Neuron (in vitro differentiated cells): Measurements from ENCODE around the gene PDE3B.
"Not testable (repeated sequence)": the region's sequence is repeated elsewhere in the genome, so short reads cannot be mapped to it uniquely, and the experiment has no call there.

Source experiments
- H2AFZ ChIP-seq: one replicate; pipeline ENCODE4 v1.6.1; 2013; ENCODE audit warnings: low read depth, mild to moderate bottlenecking, inconsistent platforms, low read length, moderate library complexity
- H3K27me3 ChIP-seq: one replicate; pipeline ENCODE4 v1.6.1; 2013; ENCODE audit warnings: low read length; ENCODE audit not compliant: insufficient read depth
- H3K36me3 ChIP-seq: one replicate; pipeline ENCODE4 v1.6.1; 2013; ENCODE audit warnings: low read length; ENCODE audit not compliant: insufficient read depth
- H3K4me1 ChIP-seq: one replicate; pipeline ENCODE4 v1.6.1; 2013; ENCODE audit warnings: low read length; ENCODE audit not compliant: insufficient read depth
- H3K4me3 ChIP-seq: 2 replicates; pipeline ENCODE4 v1.5.1; 2013; ENCODE audit warnings: mild to moderate bottlenecking, low read length, moderate library complexity
- H3K9me3 ChIP-seq: one replicate; pipeline ENCODE4 v1.6.1; 2013; ENCODE audit warnings: low read length

The PDE3B gene

DNA sequence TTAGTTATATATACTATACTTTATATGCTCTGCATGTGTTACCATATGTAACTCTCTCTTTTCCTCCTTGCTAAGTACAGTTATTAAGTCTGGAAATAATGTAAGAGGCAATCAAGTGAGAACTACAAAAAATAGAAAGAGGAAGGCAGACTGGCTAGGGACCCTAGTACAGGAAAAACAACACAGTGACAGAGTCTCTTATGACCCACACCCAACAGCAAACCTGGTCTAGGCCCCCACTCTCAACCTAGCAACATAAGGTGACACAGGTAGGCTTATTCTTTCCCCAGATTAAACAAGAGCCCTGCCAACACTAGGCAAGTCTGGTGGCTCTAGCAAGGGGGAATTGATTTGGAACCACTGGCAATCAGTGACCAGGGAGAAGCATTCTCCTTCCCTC, 132.3 kb downstream of the PDE3B start:
- Histone ChIP-seq H3K4me1 (no peaks in the 10 kb centered on the region), H2AFZ (no peak overlapping the region), H3K36me3 (no peaks in the 10 kb centered on the region), H3K27me3 (no peaks in the 10 kb centered on the region), H3K4me3 (no peak overlapping the region), H3K9me3 (peaks cover 7% of the 10 kb centered on the region)

GRCh38 chr11:14778460-14778859, 134.9 kb downstream of the PDE3B start:
- H3K4me3 ChIP-seq, H3K36me3 ChIP-seq, H2AFZ ChIP-seq, H3K9me3 ChIP-seq, H3K27me3 ChIP-seq, H3K4me1 ChIP-seq: not testable (repeated sequence)

GRCh38 chr11:14783788-14784187, 140.2 kb downstream of the PDE3B start:
- H2AFZ ChIP-seq = no peak overlapping the region
- no peak overlapping the region for H3K4me3 ChIP-seq
- peaks cover 2% of the 10 kb centered on the region for H3K9me3 ChIP-seq
- no peaks in the 10 kb centered on the region for H3K36me3 ChIP-seq
- H3K4me1 ChIP-seq = no peaks in the 10 kb centered on the region
- H3K27me3 ChIP-seq = no peaks in the 10 kb centered on the region

DNA sequence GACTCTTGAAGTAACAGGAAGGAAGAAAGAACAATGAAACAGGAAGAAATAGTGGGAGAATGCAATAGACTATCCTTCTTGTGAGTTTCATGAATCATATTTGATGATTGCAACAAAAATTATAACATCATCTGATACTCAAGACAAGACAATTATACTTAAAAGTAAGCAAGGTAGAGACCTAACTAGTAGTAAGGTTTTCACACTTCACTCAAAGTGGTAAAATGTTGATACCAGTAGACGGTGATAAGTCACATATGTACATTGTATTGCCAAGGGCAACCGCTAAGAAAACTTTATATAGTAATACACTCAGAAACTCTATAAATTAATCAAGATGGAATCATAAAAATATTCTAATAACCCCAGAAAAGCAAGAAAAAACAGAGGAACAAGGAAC, 140.6 kb downstream of the PDE3B start:
- Histone ChIP-seq H3K27me3 (no peaks in the 10 kb centered on the region), H2AFZ (no peak overlapping the region), H3K4me1 (no peaks in the 10 kb centered on the region), H3K4me3 (no peak overlapping the region), H3K9me3 (peaks cover 2% of the 10 kb centered on the region), H3K36me3 (no peaks in the 10 kb centered on the region)

DNA sequence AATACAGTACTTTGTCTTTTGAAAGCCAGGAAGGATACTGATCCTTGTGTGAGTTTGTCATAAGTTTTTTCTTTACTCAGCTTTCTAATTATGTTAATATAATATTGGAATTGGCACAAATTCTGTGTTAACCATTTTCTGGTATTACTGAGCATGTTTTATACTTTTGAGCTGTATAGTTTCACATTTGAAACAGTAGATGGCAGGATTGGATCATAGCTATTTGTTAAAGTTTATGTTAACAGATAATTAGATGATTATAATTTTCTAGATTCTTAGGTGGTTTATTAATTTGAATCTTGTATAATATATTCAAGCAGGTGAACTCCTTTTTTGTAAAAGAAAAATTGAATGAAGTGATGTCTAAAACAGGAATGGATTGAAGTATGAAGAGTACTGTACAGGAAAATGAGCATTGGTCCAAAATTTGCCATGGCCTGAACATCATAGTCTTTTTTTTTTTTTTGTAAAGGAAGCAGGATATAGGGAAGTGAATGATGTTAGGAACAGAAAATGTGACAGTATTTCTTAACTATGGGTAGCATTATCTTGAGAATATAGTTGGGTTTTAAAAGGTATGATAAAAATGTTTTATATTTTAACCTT, 146.4 kb downstream of the PDE3B start:
- Histone ChIP-seq H2AFZ (no peak overlapping the region), H3K4me3 (no peak overlapping the region), H3K4me1 (no peaks in the 10 kb centered on the region)

GRCh38 chr11:14793546-14793945, 149.9 kb downstream of the PDE3B start:
- H2AFZ ChIP-seq = no peak overlapping the region
- no peaks in the 10 kb centered on the region for H3K4me1 ChIP-seq
- H3K9me3 ChIP-seq = no peaks in the 10 kb centered on the region
- no peak overlapping the region for H3K4me3 ChIP-seq
- no peaks in the 10 kb centered on the region for H3K27me3 ChIP-seq
- H3K36me3 ChIP-seq = no peaks in the 10 kb centered on the region

More for the DNA sequence above, 146.4 kb downstream of the PDE3B start:
- H3K27me3 ChIP-seq = no peaks in the 10 kb centered on the region
- no peaks in the 10 kb centered on the region for H3K9me3 ChIP-seq
- no peaks in the 10 kb centered on the region for H3K36me3 ChIP-seq

GRCh38 chr11:14796028-14796427, 152.4 kb downstream of the PDE3B start:
- not testable (repeated sequence) for H3K4me3 ChIP-seq, H3K36me3 ChIP-seq, H3K4me1 ChIP-seq, H3K9me3 ChIP-seq, H3K27me3 ChIP-seq, H2AFZ ChIP-seq

- no peak overlapping the region for H3K4me3 ChIP-seq
- H3K27me3 ChIP-seq = no peaks in the 10 kb centered on the region
- H3K4me1 ChIP-seq = no peaks in the 10 kb centered on the region
- H3K9me3 ChIP-seq = no peaks in the 10 kb centered on the region
- no peak overlapping the region for H2AFZ ChIP-seq
- H3K36me3 ChIP-seq = peaks cover 10% of the 10 kb centered on the region
Measured at GRCh38 chr11:14803846-14804245, 160.2 kb downstream of the PDE3B start.

DNA sequence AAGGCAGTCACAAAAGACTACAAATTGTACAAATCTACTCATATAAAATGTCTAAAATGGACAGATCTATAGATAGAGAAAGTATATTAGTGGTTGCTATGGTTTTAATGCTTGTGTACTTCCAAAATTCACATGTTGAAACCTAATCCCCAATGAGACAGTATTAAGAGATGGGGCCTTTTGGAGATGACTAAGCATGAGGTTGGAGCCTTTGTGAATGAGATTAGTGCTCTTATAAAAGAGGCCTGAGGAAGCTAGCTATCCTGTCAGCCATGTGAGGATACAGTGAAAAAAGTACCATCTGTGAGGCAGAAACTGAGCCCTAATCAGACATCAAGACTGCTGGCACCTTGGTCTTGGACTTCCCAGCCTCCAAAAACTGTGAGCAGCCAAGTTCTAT, 165.9 kb downstream of the PDE3B start:
- Histone ChIP-seq H2AFZ (no peak overlapping the region), H3K4me1 (no peaks in the 10 kb centered on the region), H3K27me3 (no peaks in the 10 kb centered on the region), H3K9me3 (peaks cover 4% of the 10 kb centered on the region), H3K4me3 (no peak overlapping the region), H3K36me3 (peaks cover 10% of the 10 kb centered on the region)

DNA sequence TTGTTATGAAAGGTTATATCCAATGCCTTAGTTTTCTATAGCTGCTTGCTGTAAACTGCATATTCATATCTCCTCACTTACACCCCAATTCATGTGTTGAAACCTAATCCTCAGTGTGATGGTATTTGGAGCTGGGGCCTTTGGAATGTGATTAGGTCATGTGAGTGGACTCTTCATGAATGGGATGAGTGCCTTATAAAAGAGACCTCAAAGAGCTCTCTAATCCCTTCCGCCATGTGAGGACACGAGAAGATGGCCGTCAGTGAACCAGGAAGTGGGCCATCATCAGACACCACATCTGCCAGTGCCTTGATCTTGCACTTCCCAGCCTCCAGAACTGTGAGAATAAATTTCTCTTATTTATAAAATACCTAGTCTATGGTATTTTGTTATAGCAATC, 169.2 kb downstream of the PDE3B start:
- H2AFZ ChIP-seq = no peak overlapping the region
- H3K4me3 ChIP-seq = no peak overlapping the region
- peaks cover 4% of the 10 kb centered on the region for H3K9me3 ChIP-seq
- H3K36me3 ChIP-seq = peaks cover 4% of the 10 kb centered on the region
- no peaks in the 10 kb centered on the region for H3K27me3 ChIP-seq
- no peaks in the 10 kb centered on the region for H3K4me1 ChIP-seq

DNA sequence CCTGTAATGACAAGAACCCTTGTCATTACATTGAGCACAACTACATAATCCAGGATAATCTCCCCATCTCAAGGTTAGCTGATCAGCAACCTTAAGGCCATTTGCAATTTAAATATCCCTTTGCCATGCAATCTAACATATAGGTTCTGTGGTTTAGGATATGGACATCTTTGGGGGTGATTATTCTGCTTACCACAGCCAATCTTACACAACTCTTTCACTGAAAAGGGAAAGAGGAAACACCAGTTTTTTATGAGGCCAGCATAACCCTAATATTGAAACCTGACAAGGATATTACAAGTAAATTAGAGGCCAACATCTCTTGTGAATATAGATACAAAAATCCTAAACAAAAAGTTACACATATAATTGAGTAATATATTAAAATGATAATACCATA, 169.9 kb downstream of the PDE3B start:
- Histone ChIP-seq H3K27me3 (no peaks in the 10 kb centered on the region), H3K4me1 (no peaks in the 10 kb centered on the region), H2AFZ (no peak overlapping the region), H3K4me3 (no peak overlapping the region), H3K9me3 (peaks cover 4% of the 10 kb centered on the region), H3K36me3 (peaks cover 4% of the 10 kb centered on the region)

DNA sequence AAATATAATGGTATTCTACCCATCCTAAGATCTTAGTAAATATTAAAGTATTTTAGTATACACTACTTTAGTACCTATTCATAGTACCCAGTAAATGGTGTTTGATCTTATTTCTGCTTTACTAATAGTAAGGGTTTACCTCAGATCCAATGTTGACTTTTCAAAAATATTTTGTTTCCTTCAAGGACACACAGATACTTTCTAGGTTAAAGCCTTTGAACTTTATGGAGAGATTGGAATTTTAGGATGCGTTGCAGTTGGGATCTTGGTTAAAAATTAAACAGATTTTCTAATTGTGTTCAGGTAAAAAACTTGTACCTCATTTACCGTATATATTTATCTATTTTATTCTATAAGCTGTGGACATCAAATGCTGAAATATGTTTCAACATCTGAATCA, 175.2 kb downstream of the PDE3B start:
- peaks cover 5% of the 10 kb centered on the region for H3K9me3 ChIP-seq
- no peak overlapping the region for H2AFZ ChIP-seq
- H3K27me3 ChIP-seq = no peaks in the 10 kb centered on the region
- peaks cover 14% of the 10 kb centered on the region for H3K36me3 ChIP-seq
- no peak overlapping the region for H3K4me3 ChIP-seq
- no peaks in the 10 kb centered on the region for H3K4me1 ChIP-seq

GRCh38 chr11:14819596-14819995, 176.0 kb downstream of the PDE3B start:
- peaks cover 11% of the 10 kb centered on the region for H3K9me3 ChIP-seq
- no peak overlapping the region for H2AFZ ChIP-seq
- peaks cover 14% of the 10 kb centered on the region for H3K36me3 ChIP-seq
- no peaks in the 10 kb centered on the region for H3K4me1 ChIP-seq
- H3K27me3 ChIP-seq = no peaks in the 10 kb centered on the region
- H3K4me3 ChIP-seq = no peak overlapping the region

DNA sequence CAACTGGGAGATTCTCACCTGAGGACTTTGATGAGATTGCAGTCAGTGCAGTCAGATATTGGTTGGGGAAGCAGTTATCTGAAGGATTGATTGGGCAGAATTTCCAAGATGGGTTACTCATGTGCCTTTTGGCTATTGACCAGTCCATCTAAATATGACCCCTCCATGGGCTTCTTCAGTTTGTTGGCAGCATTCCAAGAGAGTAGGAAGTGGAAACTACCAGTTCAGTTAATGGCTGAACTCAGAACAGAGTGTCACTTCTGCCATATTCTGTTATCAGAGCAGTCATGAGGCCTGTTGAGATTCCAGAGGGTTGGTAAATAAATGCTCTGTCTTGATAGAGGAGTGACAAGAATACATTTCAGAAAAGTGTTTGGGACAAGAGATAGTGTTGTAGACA, 177.4 kb downstream of the PDE3B start:
- Histone ChIP-seq H3K36me3 (peaks cover 9% of the 10 kb centered on the region), H3K27me3 (no peaks in the 10 kb centered on the region), H3K4me1 (no peaks in the 10 kb centered on the region), H2AFZ (no peak overlapping the region), H3K9me3 (peaks cover 13% of the 10 kb centered on the region), H3K4me3 (no peak overlapping the region)
